NT2/D1 (cell line): ENCODE data around the gene NCS1.

Experiments
- YY1 ChIP-seq: IDR thresholded peaks from 2 replicates; pipeline ENCODE4 v1.6.1; 2011; ENCODE audit not compliant: insufficient read length, insufficient read depth
- ZNF274 ChIP-seq: IDR thresholded peaks from 2 replicates; pipeline ENCODE4 v1.6.1; 2011; ENCODE audit warnings: mild to moderate bottlenecking, low read depth, low read length

DNA sequence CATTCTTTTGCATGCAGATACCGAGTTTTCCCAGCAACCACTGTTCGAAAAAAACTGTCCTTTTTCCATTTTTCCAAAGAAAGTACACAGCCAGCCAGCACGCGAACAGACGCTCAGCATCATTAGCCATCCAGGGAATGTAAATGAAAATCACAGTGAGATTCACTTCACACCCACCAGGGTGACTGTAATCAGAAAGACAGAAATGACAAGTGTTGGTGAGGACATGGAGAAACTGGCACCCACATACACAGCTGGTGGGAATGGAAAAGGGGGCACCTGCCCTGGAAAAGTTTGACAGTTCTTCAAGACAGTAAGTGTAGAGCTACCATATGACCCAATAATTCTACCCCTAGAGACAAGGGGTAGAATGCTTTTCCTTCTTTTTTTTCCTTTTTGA lies 25.0 kb upstream of the NCS1 start:
- TF ChIP-seq YY1 (no peak), ZNF274 (no peak)
